Islet of Langerhans (tissue), 1 donor: ENCODE data around the gene KMT2D.

Experiments used
- FAIRE-seq: peaks from one replicate; lab custom pipeline; 2011; peaks lifted over from hg19 to GRCh38; lab: Jason Lieb, UNC

The KMT2D gene

GRCh38 chr12:49034286-49034622 lies 26.3 kb downstream of the KMT2D start:
- FAIRE-seq: no peak

DNA sequence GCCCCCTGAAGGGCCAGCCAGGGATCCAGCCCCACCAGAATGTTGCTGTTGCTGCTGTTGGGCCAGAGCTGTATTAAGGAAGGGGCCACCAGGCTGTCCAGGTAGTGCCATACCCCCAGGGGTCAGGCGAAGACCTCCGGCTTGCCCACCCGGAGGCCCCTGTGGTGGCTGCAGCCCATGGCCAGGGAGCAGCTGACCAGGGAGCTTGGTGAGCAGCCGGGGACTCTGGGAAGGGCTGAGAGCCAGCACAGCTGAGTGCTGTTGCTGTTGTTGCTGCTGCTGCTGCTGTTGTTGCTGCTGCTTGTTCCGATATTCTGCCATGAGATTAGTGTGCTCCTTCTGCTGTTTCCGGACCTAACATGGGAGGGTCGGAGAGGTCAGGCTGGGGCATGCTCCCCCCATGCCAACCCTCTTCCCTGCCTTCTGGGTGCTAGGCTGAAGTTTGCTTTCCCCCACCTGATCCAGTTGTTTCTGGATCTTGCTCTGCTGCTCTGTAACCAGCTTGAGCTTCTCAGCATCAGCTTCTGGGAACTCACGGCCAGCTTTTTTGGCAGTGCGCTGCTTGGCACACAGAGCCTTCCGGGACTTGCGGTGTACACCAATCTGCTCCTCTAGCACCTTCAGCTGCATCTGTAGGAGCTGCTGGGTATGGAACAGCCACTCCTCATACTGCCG lies 26.8 kb downstream of the KMT2D start:
- no peak for FAIRE-seq

GRCh38 chr12:49032679-49033447 lies 27.7 kb downstream of the KMT2D start:
- FAIRE-seq: no peak

- FAIRE-seq: no peak
These were observed 28.3 kb downstream of the KMT2D start for GRCh38 chr12:49032276-49032675.

GRCh38 chr12:49031573-49032161 lies 28.9 kb downstream of the KMT2D start:
- FAIRE-seq: no peak

- FAIRE-seq: no peak
These were observed 29.7 kb downstream of the KMT2D start for GRCh38 chr12:49030714-49031572.

DNA sequence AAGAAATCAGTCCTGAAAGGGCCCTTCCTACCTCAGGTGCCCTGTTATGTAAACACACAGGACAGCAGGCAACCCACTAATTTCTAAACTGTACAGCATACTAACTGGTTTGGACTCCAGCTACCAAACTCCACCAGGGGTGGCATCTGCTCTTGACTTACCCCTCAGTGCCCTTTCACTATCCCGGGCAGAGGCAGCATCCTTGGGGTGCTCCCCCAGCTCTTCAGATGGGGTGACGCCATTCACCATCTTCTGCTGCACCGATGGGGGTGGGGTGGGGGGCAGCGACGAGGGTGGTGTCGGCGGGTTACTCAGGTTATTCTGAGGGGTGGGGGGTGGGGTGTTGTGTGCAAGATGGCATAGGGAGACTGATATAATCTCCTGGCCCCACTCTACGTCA lies 30.5 kb downstream of the KMT2D start:
- FAIRE-seq: no peak

GRCh38 chr12:49028666-49029275 lies 31.8 kb downstream of the KMT2D start:
- FAIRE-seq: no peak

DNA sequence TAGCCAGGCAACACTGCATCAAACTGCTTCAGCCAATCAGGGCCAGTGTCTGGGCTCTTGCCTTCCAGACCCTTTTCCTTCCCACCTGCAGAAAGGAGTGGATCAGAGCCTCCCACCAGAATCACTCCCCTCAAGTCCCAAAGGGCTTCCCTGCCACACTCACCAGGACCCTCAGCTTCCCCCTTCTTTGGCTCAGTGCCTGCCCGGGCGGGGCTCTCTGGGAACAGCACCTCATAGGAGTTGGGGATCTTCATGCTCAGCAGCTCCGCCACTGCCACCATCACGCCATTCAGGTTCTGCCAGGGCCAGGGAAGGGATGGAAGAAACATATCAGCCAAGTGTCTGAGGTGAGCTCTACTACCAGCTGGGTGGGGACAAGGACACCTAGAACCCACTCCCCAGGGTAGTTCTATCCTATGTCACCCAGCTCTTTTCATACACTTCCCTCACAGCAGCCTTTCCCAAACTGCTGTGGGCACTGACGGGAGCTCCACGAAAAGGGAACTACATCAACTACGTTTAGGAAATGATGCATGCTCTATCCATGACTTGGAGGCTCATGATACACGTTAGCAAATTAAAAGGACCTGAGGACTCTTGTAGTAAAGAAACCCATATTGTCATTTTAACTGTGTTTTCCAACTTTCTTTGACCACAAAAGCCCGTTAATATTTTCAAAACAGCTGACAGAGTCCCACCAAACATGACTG lies 32.6 kb downstream of the KMT2D start:
- no peak for FAIRE-seq

- FAIRE-seq: no peak
These were observed 33.7 kb downstream of the KMT2D start for GRCh38 chr12:49026678-49027480.

GRCh38 chr12:49026101-49026500 lies 34.5 kb downstream of the KMT2D start:
- FAIRE-seq: no peak

DNA sequence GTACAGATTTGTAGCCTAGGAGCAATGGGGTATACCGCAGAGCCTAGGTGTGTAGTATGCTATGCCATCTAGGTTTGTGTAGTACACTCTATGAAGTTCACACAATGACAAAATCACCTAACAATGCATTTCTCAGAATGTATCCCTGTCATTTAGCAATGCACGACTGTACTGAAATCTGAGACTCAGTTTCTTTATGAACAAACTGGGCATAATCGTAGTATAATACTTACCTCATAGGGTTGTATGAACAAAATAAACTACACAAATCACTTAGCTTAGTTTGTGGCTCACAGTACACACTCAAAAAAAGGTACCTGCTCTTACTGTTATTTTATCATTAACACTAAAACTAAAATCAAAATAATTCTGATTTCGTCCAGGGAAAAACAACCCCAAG lies 35.1 kb downstream of the KMT2D start:
- FAIRE-seq: no peak

- no peak for FAIRE-seq
These were observed 36.1 kb downstream of the KMT2D start for GRCh38 chr12:49024543-49024942.

DNA sequence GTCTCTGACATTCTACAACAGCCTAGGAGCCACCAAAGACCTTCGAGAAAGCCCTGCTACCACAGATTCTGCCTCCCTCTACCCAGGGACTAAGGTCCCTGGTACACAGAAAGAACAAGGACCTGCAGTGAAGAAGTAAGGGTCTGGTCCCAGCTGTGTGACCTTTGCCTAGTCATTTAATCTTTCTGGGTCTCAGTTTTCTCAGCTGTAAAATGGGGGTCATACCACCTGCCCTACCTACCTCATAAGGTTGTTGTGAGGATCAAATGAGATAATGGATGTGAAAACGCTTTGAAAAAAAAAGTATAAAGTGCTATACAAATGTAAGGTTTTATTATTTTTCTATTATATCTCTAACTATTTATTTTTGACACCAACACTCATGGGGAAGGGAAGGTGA lies 36.8 kb downstream of the KMT2D start:
- FAIRE-seq: no peak

DNA sequence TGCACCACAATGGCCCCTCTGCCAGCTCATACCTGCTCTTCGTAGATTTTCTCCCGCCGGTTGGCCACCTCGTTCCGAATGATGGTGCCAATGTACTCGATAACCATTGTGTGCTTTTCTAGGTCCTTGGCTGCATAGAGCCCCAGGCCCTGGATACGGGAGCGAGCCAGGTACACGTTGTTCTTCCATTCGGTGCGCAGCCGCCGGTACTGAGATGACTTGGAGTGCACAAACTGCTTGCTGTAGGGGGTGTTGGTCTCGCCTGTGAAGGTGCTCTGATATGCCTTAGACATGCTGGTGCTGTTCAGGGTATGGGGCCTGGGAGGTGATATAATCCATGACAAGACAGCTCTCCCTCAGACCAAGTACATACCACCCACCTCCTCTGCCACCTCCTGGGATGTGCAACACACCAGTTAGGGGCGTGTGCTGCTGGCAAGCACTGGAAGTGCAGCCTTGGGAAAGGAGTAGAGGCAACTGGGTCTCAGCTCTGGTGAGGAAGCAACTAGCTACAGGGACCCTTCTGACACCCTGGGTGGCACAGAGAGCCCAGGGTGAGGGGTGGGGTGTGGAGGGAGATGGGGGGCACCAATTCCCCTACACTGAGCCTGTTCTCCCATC lies 37.9 kb downstream of the KMT2D start:
- no peak for FAIRE-seq

DNA sequence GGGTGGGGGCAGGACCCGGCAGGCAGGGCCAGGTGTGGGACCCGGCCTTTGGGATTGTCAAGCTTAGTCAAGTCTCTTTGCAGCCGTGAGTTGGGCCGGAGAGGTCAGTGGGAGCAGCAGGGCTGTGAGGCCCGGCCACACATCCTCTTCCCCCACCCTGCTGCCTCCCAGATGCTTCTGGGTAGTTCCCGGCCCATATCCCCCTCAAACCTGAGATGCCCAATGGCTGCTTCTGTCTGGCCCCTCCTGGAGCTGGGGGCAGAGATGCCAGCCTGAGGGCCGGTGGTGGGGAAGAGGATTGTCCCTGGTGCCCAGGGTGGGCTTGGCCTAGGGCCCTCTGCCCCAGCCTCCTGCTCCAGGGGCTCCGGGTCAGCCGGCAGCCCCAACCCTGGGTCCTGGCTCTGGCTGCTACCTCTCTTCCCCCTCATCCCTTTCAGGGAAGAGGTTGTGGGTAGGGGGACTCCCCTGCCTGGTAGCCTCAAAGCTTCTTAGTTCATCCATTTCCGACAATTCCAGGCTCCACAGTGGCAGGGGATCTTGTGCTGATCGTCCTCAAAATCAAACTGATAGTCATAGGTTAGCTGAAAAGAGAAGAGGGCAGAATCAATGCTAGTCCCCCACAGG lies 39.2 kb downstream of the KMT2D start:
- FAIRE-seq: no peak

DNA sequence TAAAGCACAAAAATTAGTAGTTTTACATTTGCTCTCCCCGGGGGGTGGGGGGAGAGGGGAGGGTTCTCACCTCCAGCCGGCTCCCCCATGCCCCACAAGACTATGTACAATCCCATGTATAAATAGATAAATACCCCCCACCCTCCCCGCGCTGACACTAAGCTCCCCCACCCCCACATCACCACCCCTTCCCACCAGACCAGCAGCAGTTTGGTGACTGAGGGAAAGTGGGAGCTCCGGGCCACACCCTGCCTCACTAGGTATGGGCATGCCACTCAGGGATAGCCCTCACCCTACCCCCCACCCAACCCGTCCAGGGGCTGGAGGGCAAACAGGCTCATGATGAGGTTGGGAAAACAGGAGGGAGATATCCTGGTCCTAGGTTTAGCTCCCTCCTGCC lies 40.2 kb downstream of the KMT2D start:
- no peak for FAIRE-seq

DNA sequence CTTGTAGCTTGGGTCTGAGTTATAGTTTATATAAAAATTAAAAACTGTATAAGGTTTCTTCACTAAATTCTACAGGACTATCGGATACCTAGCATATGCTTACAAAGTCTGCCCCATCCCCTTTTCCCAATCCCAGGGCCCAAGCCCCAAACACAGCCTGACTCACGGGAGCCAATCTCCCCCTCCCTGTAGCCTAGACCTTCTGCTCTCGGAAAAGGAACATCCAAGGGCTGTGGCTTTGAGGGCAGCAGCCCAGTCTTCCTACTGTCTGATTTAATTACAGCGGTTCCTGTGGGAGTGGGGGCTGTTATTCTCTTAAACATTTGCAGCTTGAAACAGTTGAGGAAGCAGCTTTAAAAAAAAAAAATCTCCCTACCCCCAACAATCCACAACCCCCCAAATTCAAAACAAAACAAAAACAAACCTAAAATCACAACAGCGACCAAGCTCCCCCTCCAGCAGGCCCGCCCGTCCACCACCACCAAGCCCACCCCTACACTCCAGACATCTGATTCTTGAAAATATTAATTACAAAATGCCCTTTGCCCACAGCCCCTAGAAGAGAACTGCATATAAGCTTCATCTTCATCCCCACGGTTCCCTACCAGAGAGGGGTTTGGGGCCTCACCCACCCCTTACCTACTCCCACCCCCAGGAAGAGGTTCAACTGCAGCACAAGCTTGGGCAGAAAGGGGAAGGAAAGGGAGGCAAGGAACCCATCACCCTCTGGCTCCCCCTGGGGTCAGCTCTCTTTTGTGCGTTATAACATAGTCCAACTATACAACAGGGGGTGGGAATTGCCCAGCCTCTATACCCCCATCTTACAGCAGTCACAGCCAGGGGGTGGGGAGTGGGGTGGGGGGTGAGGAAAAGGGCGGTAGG lies 40.9 kb downstream of the KMT2D start:
- no peak for FAIRE-seq

GRCh38 chr12:49019120-49019430 lies 41.5 kb downstream of the KMT2D start:
- no peak for FAIRE-seq
